Measurements from ENCODE around the gene STX8.
"Not testable (repeated sequence)": the region's sequence is repeated elsewhere in the genome, so short reads cannot be mapped to it uniquely, and the experiment has no call there.

Gene STX8

DNA sequence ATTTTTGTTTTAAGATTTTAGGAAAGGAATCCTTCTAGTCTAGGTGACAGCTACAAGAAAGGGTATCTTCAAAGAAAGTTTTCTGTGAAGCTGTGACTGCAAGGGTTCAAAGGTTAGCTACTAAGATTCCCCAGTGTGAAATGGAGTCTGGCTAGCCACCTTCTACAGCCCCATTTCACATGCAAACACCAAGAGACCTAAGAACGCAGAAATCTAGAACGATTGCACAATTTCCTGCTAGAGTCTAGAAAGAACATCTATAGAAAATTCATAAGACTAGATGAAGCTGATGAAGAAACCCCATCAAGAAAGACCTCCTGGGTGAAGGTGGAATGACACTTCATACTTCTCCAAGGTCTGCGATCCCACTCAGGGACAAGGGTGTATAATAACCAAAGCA is 77.1 kb downstream of the STX8 start:
- DNase-seq = no peak

DNA sequence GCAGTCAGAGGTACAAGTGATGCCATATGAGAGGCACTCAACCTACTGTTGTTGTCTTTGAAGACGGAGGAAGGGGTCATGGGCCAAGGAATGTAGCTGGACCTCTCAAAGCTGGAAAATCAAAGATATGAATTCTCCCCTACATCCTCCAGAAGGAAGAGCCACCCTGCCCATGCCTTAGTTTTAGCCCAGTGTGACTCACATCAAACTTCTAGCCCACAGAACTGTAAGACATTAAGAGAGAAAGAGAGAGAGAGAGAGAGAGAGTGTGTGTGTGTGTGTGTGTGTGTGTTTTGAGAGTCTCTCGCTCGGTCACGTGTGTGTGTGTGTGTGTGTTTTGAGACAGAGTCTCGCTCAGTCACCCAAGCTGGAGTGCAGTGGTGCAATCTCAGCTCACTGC is 87.1 kb downstream of the STX8 start:
- no peak for DNase-seq

DNA sequence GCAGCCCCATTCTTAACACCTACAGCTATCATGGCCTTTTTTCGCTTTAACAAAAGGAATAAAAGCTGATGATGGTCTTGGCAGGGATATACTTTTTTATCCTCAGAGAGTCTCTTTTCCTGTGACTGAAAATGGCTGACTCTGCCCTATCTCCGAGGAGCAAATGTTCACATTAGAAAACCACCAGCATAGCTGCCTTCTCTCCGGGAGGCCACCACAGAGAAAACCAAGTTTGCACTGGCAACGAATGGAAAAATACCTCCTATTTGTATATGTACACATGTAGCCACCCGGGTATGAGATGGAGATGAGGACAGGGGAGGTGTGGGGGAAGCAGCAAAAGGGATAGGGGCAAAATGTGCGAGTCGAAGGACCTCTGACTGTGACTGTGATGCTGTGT is 88.2 kb downstream of the STX8 start:
- DNase-seq = no peak

DNA sequence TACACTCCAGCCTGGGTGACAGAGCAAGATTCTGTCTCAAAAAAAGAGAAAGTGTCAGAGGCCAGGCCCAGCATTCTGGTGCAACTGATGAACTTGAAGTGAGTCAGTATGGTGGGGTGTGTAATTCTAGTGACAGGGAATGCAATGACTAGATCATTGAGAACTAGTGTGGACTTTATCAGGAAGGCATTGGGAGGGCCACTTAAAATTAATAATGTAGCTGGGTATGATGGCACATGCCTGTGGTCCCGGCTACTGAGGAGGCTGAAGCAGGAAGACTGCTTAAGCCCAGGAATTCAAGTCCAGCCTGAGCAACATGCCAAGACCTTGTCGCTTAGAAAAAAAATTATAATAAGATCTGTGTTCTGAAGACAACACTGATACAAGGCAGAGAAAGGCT is 90.8 kb downstream of the STX8 start:
- no peak for DNase-seq

DNA sequence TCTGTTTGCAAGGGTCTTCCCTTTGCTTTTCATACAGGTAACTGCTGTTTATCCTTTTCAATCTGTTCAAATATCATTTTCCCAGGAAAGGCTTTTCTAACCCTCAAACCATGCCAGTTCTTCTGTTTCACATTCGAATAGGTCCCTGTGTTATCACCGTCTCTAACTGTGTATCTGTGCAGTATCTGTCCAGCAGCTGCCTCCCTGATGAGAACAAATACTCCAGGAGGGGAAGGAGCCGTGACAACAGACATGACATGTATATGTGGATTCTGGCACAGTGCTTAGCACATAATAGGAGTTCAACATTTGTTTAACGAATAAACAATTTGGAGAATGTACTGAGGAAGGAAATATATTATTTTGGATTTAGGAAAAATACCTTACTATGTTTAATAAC is 95.7 kb downstream of the STX8 start:
- DNase-seq = no peak

DNA sequence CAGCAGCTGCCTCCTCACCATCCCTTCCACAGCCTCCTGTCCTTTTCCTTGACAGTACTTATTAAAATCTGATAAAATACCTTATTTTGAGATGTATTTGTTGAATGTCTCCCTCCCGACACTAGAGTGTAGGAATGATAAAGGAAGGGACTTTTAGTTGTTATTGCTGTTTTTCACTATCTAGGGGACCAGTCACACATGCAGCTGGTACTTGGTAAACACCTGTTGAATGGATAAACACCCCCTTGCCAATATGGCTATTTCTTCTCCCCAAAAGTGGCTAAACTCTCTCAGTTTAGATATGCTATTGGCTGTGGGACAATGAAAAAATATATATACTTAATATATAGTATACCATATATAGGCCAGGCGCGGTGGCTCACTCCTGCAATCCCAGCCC is 96.7 kb downstream of the STX8 start:
- DNase-seq = no peak

DNA sequence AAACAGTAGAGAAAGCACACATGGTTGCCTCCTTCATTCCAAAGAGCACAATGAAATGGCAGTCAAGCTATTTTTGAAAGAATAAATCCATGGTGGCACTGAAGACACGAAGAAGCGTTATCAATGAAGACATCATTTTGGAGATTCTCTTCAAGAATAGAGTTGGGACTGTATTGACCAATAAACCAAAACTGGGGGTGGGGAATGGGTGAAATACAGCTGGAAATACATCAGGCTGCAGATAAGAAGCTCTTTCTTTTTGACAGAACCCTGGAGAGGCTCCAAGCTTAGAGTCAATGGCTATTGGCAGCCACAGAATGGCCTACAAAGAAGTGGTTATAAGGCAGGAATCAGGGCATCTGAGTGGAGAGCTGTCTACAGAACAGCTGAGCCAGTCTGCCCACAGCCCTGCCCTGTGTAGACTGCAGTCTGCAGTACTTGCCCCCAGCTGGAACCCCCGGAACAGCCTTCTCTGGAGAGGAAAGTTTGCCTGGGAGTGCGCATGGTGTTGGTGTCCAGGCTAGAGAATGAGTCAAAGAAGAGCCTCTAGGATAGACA is 100.4 kb downstream of the STX8 start:
- no peak for DNase-seq

DNA sequence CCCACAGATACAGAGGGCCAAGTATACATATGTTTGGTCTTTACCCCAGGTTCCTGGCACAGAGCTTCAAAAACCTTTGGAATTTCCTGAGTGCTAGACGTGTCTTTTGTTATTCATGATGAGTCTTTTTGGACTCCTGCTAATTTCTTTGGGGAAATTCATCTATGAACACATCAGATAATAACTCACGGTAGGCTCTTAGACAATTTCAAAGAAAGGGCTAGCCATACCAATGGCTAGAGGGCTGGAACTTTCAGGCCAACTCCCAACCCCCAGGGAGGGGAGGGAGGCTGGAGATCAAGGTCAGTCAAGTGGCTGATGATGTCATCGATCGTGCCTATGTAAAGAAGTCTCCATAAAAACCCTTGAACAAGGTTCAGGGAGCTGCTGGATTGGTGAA is 101.9 kb downstream of the STX8 start:
- no peak for DNase-seq

DNA sequence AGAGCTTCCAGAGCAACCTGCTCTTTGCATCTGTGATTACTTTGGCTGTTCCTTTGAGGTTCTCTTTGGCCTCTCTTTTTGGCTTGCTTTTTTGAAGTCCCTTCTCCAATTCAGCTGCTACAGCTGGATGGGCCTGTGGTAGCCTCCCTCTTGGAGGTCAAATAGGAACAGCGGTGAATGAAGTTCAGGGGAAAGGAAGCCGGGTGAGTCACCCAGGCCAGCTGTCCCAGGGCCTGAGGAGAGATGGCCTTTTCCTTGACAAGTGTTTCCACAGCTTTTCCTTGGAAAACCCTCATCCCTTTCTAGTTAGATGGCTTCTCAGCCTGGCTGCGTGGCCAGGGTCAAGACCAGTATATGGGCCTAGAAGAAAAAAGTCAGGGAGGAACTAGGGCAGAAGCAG is 103.1 kb downstream of the STX8 start:
- DNase-seq = no peak

DNA sequence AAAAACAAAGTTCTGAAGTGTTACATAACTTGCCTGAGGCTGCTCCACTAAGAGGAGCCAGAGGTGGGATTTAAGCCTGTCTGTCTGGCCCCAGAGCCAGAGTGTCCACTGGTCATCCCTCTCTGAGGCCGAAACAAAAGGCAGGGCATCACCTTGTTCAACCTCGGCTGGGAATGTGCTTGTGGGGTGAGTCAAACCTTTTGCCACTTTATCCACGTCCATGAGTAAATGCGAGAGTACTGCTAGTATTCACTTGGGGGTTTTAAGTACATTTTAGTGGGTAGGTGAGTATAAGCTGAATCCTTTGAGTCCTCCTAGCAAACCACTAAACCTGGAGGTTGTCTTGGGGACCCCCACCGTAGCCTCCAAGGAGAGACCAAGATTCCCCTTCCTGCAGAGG is 103.5 kb downstream of the STX8 start:
- DNase-seq = peak in 1 of 5 donors; percentile 6

DNA sequence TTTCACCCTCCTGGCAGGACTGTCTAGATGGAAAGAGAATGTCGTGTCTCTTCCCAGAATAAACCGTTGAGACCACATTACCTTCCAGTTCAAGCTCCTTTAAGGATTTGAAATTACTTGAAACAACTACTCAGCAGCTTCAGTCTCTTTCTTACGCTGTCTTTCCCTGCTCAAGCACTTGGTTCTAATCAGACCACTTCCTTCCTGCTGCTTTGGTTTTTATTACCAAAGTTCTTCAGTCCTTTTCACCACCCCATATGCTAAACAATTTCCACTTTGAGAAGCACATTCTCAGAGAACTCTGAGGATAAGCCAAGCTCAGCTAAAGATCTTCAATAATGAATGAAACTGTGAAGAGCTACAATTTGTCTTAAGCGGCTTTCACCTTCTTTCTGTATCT is 105.4 kb downstream of the STX8 start:
- peak in 1 of 5 donors; percentile 77 for DNase-seq

DNA sequence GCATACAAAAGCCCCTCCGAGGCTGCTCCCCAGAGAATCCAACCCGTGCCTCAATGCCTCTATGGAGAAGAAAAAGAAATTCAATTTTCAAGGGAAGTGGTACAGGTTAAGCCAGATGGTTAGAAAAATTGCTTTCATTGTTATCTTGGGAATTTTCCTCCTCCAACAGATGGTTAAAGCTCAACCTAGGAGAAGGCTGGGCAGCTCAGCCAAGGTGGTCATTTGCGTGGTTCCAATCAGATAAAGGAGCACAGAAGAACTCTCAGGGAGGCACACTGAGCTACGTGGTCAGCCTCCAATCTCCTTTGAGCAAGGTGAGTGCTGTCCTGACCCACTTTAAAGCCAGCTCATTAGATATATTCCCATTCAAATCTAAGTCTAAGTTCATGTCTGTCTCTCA is 106.7 kb downstream of the STX8 start:
- DNase-seq = no peak

DNA sequence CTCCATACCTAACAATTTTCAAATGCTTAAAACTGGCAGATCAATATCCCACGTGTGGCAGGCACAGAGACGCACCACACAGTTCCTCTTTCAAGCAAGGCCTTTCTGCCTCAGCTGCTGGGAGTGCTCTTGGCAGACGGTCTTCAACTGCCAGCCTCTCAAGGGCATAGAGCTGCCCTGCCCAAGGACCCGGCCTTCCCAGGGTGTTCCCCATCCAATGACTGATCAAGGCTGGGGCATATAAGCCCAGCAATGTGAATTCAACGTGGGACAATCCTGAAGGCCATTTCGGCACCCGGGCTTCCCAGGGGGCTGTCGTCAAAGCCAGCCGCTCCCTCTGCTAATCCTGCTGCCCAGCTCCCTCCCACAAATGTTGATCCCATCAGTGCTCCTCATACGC is 107.1 kb downstream of the STX8 start:
- no peak for DNase-seq

DNA sequence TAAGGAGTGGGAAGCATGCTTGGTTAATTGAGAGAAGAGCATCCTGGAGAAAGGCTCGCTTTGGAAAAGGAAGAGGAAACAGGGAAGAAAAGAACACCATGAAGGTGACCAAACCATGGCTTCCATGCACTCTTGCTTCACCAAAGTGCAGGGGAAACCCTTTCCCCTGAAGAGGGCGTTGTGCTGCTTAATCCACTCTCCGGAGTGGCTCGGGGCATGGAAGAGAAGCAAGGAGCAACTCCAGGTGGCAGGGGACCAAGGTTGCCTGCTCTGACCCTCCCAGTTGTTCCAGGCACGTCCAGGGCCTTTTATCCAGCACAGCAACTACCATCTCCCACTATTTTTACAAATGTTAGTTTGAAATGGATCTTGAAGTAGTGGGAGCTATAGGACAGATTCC is 108.1 kb downstream of the STX8 start:
- DNase-seq = no peak

DNA sequence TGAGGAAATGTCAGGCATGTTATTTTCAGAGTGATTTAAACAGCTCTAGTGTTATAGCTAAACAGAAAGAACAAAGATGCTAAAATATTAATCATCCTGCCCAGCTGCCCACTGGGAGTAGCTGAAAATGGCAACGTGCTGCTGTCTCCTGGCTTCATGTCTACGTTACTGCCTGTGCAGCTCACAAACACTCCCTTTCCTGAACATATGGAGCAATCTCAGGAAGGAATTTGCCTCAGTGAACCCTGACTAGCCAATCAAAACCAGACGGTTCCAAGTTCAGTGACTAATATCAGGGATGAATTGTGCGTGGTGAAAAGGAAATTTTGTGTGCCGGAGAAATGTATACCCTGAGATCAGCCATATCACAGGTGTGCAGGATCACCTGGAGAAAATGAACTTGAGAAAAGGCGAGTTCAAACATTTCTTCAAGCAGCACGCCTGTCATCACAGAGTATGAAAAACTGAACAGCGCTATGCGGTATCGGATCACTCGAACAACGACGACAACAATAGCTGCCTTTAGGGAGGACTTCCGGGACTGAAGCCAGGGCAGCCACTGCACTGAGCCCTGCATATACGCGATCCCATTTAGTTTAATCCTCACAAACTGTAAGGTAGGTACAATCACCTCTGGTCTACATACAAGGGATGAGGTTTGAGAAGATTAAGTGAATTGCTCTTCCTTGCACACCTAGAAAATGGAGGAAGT is 110.3 kb downstream of the STX8 start:
- DNase-seq = no peak

DNA sequence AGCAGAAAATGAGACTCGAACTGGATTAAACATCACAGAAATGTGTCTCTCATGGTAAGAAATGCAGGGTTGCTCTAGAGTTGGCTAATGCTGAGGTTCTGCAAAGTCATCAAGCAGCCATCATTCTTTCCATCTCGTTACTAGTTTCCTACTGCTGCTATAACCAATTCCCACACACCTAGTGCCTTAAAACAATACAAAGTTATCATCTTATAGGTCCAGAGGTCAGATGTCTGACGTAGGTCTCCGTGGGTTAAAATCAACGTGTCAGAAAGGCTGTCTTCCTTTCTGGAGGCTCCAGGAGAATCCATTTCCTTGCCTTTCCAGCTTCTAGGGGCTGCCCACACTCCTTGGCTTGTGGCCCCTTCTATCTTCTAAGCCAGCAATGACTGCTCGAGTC is 118.6 kb downstream of the STX8 start:
- DNase-seq = no peak

DNA sequence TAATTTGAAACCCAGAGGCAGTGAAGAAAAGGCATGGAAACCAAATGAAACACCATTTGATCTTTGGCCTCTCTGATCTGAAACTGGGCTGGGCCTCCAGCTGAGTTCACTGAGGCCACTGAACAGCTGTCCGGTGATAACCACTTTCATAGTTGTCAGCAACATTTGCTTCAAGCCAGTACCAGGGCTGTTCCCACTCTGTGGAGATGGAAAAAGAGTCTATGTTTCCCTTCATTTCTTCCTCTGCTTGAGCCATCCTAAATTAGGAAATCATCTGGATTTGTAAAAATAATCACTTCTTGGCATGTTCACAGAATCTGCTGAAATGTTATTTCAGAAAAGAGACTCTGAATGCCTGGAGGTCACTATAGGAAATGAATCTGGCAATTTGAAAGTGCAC is 119.3 kb downstream of the STX8 start:
- no peak for DNase-seq

DNA sequence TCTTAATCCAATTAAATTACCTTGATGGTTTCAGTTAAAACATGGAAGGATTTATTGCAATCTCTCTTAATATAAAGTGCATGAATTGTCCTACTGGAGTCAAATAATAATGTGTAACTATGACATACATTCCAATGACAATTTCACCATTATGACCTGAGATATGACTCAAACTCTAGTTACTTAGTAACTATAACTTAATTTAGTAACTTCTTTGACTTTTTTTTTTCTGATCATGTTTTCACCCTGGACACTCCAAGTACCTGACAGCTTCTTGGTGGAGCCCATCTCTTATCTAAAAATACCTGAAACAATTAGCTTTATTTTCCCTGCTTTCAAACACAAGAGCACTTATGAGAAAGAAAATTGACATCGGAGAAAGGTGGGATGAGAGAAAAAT is 123.7 kb downstream of the STX8 start:
- no peak for DNase-seq

DNA sequence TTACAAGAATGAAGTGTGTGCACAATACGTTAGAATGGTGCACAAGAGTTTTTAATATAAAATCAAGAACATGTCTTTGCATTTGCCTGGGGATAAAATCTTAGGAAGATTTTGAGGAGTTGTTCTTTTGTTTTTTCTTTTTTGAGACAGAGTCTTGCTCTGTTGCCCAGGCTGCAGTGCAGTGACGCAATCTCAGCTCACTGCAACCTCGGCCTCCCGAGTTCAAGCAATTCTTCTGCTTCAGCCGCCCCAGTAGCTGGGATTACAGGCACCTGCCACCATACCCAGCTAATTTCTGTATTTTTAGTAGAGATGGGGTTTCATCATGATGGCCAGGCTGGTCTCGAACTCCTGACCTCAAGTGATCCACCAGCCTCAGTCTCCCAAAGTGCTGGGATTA is 128.3 kb downstream of the STX8 start:
- DNase-seq = not testable (repeated sequence)

DNA sequence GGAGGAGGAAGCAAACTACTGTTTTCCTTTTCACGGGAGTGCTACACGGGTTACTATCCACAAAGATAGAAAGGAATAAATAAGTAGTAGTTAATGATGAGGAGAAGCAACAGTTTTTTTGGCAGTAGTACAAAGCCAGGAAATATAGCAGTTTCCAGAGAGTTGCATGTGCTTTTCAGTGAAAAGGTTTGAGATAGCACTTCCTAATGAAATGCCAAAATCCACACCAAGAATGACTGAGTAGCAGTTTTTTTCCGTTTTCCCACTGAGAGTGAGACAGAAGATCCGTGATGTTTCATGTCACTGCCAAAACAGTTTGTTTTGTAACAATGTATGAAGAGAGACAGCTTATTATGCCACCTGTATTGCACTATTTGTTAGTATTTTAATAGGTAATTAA is 129.1 kb downstream of the STX8 start:
- no peak for DNase-seq

DNA sequence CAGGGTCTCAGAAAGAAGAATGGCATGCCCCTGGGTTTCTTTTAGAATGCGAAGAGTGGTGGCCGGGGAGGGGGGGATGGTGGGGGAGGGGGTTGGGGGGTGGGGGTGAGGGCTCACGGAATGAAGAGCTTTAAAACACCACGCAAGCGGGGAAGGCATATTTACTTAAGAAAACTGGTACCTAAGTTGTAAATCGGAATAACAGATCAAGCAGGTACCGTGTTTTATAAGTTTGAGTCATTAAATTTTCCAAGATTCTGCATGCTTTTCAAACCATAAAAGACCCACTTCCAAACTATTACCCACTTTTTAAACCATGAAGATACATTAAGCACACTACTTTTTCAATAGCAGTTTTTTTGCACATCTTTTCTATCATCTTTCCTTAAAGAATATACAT is 130.2 kb downstream of the STX8 start:
- DNase-seq = no peak

DNA sequence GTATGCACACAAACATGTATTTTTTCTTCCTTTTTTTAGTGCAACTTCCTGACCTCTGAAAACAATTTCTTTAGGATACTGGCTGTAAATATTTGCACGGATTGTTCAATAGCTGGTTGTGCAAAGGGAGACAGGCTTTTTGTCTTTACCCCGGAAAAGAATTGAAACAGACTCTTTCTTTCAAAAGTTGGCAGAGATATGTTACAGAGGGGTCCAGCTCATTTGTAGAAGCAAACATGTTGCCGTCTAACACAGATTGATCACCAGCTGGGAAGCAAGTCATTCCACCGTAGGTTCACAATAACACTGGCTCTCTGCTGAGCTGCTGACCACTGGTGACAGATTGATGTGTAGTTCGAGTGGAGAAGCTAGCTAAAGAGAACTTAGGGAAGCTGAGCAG is 130.9 kb downstream of the STX8 start:
- DNase-seq = no peak

DNA sequence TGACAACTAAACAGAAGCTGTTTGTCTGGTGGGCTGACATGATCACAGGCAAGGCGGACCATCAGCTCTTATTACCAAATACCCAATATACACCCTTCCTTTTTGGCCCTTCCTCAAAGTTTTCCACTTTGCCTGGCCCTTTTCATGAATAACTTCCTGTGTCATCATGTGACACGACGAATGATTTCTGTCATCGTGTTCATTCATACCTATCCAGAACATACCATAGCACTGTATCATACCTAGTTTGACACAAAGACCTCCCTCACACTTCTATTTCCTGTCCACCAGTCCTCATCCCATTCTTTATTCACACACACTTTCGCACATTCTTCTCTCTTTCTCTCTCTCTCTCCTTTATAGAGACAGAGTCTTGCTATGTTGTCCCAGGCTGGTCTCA is 131.8 kb downstream of the STX8 start:
- DNase-seq = no peak

DNA sequence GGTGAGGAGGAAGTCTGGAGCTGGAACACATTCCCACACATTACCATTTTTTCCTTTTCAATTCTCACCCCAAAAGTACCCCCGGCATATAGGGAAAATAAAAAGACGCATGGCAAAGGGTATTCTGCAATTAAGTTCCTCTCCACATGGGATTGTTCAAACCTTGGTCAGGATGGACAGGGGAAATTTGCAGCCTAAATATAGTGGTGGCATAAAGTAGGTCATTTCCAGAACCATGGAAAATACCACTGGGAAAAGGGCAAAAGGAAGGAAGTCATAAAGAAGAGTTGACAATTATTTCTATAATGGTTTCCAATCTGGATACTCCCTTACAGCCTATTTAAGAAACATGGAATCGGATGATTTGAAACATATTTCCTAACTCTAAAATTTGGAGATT is 135.8 kb downstream of the STX8 start:
- DNase-seq = no peak

DNA sequence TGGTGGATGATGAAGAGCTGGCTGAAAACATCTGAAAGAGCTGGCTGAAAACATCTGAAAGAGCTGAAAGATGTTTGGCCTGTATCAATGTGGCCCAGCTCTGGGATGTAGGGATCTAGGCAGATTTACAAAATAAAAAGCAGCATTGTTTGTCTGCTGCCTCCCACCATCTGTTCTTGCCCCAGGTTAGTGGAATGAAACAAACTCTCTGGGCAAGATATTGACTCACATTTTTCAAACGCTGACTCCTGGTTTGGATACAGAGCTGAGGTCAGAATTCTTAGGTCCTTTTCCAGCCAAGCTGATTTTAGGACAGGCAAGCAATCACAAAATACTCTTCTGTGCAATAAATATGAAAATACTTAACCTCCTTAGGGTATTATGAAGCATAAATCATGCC is 139.0 kb downstream of the STX8 start:
- DNase-seq = no peak
